Astrocyte of the cerebellum (primary cell): ENCODE measurements around the gene FBXL19.
"Not testable (repeated sequence)": the region's sequence is repeated elsewhere in the genome, so short reads cannot be mapped to it uniquely, and the experiment has no call there.

Experiments used
- DNase-seq: peaks from one replicate; pipeline ENCODE4 v3.0.0-alpha.2; 2011; ENCODE audit warnings: low read depth
- H3K4me3 ChIP-seq: 2 replicates; pipeline ENCODE4 v1.5.1; 2011; ENCODE audit warnings: mild to moderate bottlenecking, low read depth, low read length, moderate library complexity
- CTCF ChIP-seq: IDR thresholded peaks from 2 replicates; pipeline ENCODE4 v1.5.1; 2012; ENCODE audit warnings: low read length, low read depth, moderate library complexity, mild to moderate bottlenecking; ENCODE audit errors: missing control alignments
- in situ Hi-C: cut with HindIII; loops from 2 replicates; pipeline ENCODE4 v1.10.0; 2017; ENCODE audit warnings: low sequenced_read_pairs

The FBXL19 gene

GRCh38 chr16:30934827-30935557, 11.6 kb downstream of the FBXL19 start:
- in situ Hi-C loops, result loop anchor here (25.0 kb wide), 1 partner anchor 127 kb away; the partner anchor contains the start of genes ZNF646 and ZNF668
- no peak for DNase-seq
- no peak overlapping the region for H3K4me3 ChIP-seq
- peak; percentile 58 for TF ChIP-seq CTCF

- TF ChIP-seq CTCF, result no peak
- in situ Hi-C loops, result loop anchor here (25.0 kb wide), 1 partner anchor 125 kb away; the partner anchor contains the start of genes ZNF646 and ZNF668
- H3K4me3 ChIP-seq, result no peak overlapping the region
- no peak for DNase-seq
These were observed 14.3 kb downstream of the FBXL19 start for GRCh38 chr16:30937692-30938091.

GRCh38 chr16:30939571-30939970, 16.2 kb downstream of the FBXL19 start:
- DNase-seq, H3K4me3 ChIP-seq: not testable (repeated sequence)
- in situ Hi-C loops, result loop anchor here (25.0 kb wide), 1 partner anchor 123 kb away; the partner anchor contains the start of genes ZNF646 and ZNF668

GRCh38 chr16:30941600-30942425, 18.4 kb downstream of the FBXL19 start:
- peak; percentile 97 for TF ChIP-seq CTCF
- no peak for DNase-seq
- in situ Hi-C loops, result loop anchor here (25.0 kb wide), 1 partner anchor 120 kb away; the partner anchor contains the start of genes ZNF646 and ZNF668
- no peak overlapping the region for H3K4me3 ChIP-seq

GRCh38 chr16:30942426-30942806, 19.0 kb downstream of the FBXL19 start:
- no peak overlapping the region for H3K4me3 ChIP-seq
- no peak for TF ChIP-seq CTCF
- in situ Hi-C loops, result loop anchor here (25.0 kb wide), 1 partner anchor 120 kb away; the partner anchor contains the start of genes ZNF646 and ZNF668
- DNase-seq, result no peak

GRCh38 chr16:30944352-30944751, 21.0 kb downstream of the FBXL19 start:
- no peak overlapping the region for H3K4me3 ChIP-seq
- TF ChIP-seq CTCF, result no peak
- no peak for DNase-seq
- in situ Hi-C loops, result loop anchor here (25.0 kb wide), 1 partner anchor 118 kb away; the partner anchor contains the start of genes ZNF646 and ZNF668
